Skeletal muscle satellite cell (primary cell): ENCODE results near the gene DNAH1.

Experiments used
- H3K27me3 ChIP-seq: 2 replicates; pipeline ENCODE4 v1.7.0; 2013; ENCODE audit warnings: low read length; ENCODE audit not compliant: control insufficient read depth, insufficient read depth
- H3K36me3 ChIP-seq: 2 replicates; pipeline ENCODE4 v1.7.0; 2013; ENCODE audit warnings: mild to moderate bottlenecking, control low read depth, low read length; ENCODE audit not compliant: insufficient read depth
- H3K4me1 ChIP-seq: 2 replicates; pipeline ENCODE4 v1.7.0; 2013; ENCODE audit warnings: low read length; ENCODE audit not compliant: control insufficient read depth, insufficient read depth
- H3K4me2 ChIP-seq: 2 replicates; pipeline ENCODE4 v1.7.0; 2013; ENCODE audit warnings: mild to moderate bottlenecking, low read length
- H3K4me3 ChIP-seq: 2 replicates; pipeline ENCODE4 v1.7.0; 2013; ENCODE audit warnings: low read length
- H3K9ac ChIP-seq: 2 replicates; pipeline ENCODE4 v1.7.0; 2013; ENCODE audit warnings: mild to moderate bottlenecking, low read depth, low read length, moderate library complexity
- H3K9me3 ChIP-seq: replicated peaks from 2 replicates; pipeline ENCODE4 v1.7.0; 2013; ENCODE audit warnings: mild to moderate bottlenecking, control low read depth, low read length

DNAH1 gene

GRCh38 chr3:52428151-52429005 is 112.3 kb downstream of the DNAH1 start:
- Histone ChIP-seq H3K27me3 (peaks cover 2% of the 10 kb centered on the region), H3K36me3 (no peaks in the 10 kb centered on the region), H3K9me3 (no peaks in the 10 kb centered on the region), H3K4me1 (no peaks in the 10 kb centered on the region), H3K4me2 (no peak overlapping the region), H3K9ac (no peak overlapping the region), H3K4me3 (no peak overlapping the region)

GRCh38 chr3:52429031-52429430 is 112.9 kb downstream of the DNAH1 start:
- Histone ChIP-seq H3K4me2 (no peak overlapping the region), H3K9ac (no peak overlapping the region), H3K4me1 (no peaks in the 10 kb centered on the region), H3K9me3 (no peaks in the 10 kb centered on the region), H3K4me3 (no peak overlapping the region), H3K36me3 (no peaks in the 10 kb centered on the region), H3K27me3 (peaks cover 9% of the 10 kb centered on the region)

GRCh38 chr3:52429779-52430415 is 113.8 kb downstream of the DNAH1 start:
- H3K9me3 ChIP-seq: no peaks in the 10 kb centered on the region
- H3K36me3 ChIP-seq: no peaks in the 10 kb centered on the region
- H3K9ac ChIP-seq: no peak overlapping the region
- no peaks in the 10 kb centered on the region for H3K4me1 ChIP-seq
- H3K27me3 ChIP-seq: peaks cover 16% of the 10 kb centered on the region
- H3K4me2 ChIP-seq: no peak overlapping the region
- H3K4me3 ChIP-seq: no peak overlapping the region

- no peaks in the 10 kb centered on the region for H3K4me1 ChIP-seq
- H3K36me3 ChIP-seq: no peaks in the 10 kb centered on the region
- no peak overlapping the region for H3K4me3 ChIP-seq
- H3K9me3 ChIP-seq: no peaks in the 10 kb centered on the region
- H3K27me3 ChIP-seq: peaks cover 20% of the 10 kb centered on the region
- no peak overlapping the region for H3K9ac ChIP-seq
- no peak overlapping the region for H3K4me2 ChIP-seq
Observed at GRCh38 chr3:52430416-52430810, 114.3 kb downstream of the DNAH1 start.

GRCh38 chr3:52431459-52432223 is 115.5 kb downstream of the DNAH1 start:
- Histone ChIP-seq H3K9me3 (no peaks in the 10 kb centered on the region), H3K4me3 (no peak overlapping the region), H3K27me3 (peaks cover 23% of the 10 kb centered on the region), H3K4me2 (no peak overlapping the region), H3K4me1 (peaks cover 4% of the 10 kb centered on the region), H3K36me3 (no peaks in the 10 kb centered on the region), H3K9ac (no peak overlapping the region)

GRCh38 chr3:52432225-52432624 is 116.1 kb downstream of the DNAH1 start:
- H3K27me3 ChIP-seq: peaks cover 23% of the 10 kb centered on the region
- H3K9ac ChIP-seq: no peak overlapping the region
- no peak overlapping the region for H3K4me3 ChIP-seq
- no peaks in the 10 kb centered on the region for H3K9me3 ChIP-seq
- peaks cover 8% of the 10 kb centered on the region for H3K4me1 ChIP-seq
- no peaks in the 10 kb centered on the region for H3K36me3 ChIP-seq
- H3K4me2 ChIP-seq: no peak overlapping the region

- H3K9ac ChIP-seq: no peak overlapping the region
- H3K4me2 ChIP-seq: no peak overlapping the region
- no peaks in the 10 kb centered on the region for H3K9me3 ChIP-seq
- peaks cover 23% of the 10 kb centered on the region for H3K27me3 ChIP-seq
- no peaks in the 10 kb centered on the region for H3K36me3 ChIP-seq
- H3K4me1 ChIP-seq: peaks cover 8% of the 10 kb centered on the region
- no peak overlapping the region for H3K4me3 ChIP-seq
Observed at GRCh38 chr3:52432691-52433141, 116.6 kb downstream of the DNAH1 start.

- Histone ChIP-seq H3K4me2 (no peak overlapping the region), H3K9ac (no peak overlapping the region), H3K4me1 (peaks cover 8% of the 10 kb centered on the region), H3K36me3 (no peaks in the 10 kb centered on the region), H3K27me3 (peaks cover 23% of the 10 kb centered on the region), H3K4me3 (no peak overlapping the region), H3K9me3 (no peaks in the 10 kb centered on the region)
Observed at GRCh38 chr3:52433328-52433995, 117.3 kb downstream of the DNAH1 start.

GRCh38 chr3:52433996-52434479 is 117.9 kb downstream of the DNAH1 start:
- Histone ChIP-seq H3K36me3 (no peaks in the 10 kb centered on the region), H3K9me3 (no peaks in the 10 kb centered on the region), H3K4me1 (peaks cover 8% of the 10 kb centered on the region), H3K27me3 (peaks cover 23% of the 10 kb centered on the region), H3K9ac (no peak overlapping the region), H3K4me3 (no peak overlapping the region), H3K4me2 (no peak overlapping the region)

- H3K4me2 ChIP-seq: no peak overlapping the region
- H3K9me3 ChIP-seq: no peaks in the 10 kb centered on the region
- H3K9ac ChIP-seq: no peak overlapping the region
- H3K27me3 ChIP-seq: peaks cover 23% of the 10 kb centered on the region
- no peak overlapping the region for H3K4me3 ChIP-seq
- H3K4me1 ChIP-seq: peaks cover 8% of the 10 kb centered on the region
- no peaks in the 10 kb centered on the region for H3K36me3 ChIP-seq
Observed at GRCh38 chr3:52434491-52435115, 118.5 kb downstream of the DNAH1 start.
